SU-DHL-6 (cell line): ENCODE data around the gene HMCN2.

ENCODE experiments used
- H2AFZ ChIP-seq: fragments of 200-600 bp; sonication (generic); 2 replicates; pipeline ENCODE4 v1.6.1; 2014; ENCODE audit warnings: low read depth, mild to moderate bottlenecking, moderate library complexity, mixed read lengths, antibody characterized with exemption, low read length; ENCODE audit not compliant: severe bottlenecking
- H3F3A ChIP-seq: fragments of 200-600 bp; shearing (Covaris generic); 2 replicates; pipeline ENCODE4 v1.6.0; 2016; ENCODE audit warnings: antibody characterized with exemption, mild to moderate bottlenecking; ENCODE audit not compliant: insufficient read depth
- H3K27ac ChIP-seq: fragments of 200-600 bp; sonication (generic); 2 replicates; pipeline ENCODE4 v1.5.1; 2016; ENCODE audit warnings: low read depth, mild to moderate bottlenecking, low read length, moderate library complexity, mixed read lengths
- H3K27me3 ChIP-seq: fragments of 200-600 bp; sonication (generic), shearing (Covaris generic); 2 replicates; pipeline ENCODE4 v1.6.0; 2014; ENCODE audit warnings: mild to moderate bottlenecking, low read length
- H3K36me3 ChIP-seq: fragments of 200-600 bp; sonication (generic); 2 replicates; pipeline ENCODE4 v1.6.1; 2014; ENCODE audit warnings: mild to moderate bottlenecking, low read length, mixed read lengths
- H3K4me2 ChIP-seq: fragments of 300-600, 200-600 bp; shearing (Covaris generic), sonication (generic); 2 replicates; pipeline ENCODE4 v1.6.0; 2014; ENCODE audit warnings: low read length, low read depth, mild to moderate bottlenecking; ENCODE audit not compliant: poor library complexity, severe bottlenecking
- H3K4me3 ChIP-seq: fragments of 200-600 bp; sonication (generic); 2 replicates; pipeline ENCODE4 v1.5.1; 2014; ENCODE audit warnings: antibody characterized with exemption, low read length, mild to moderate bottlenecking, mixed read lengths; ENCODE audit not compliant: insufficient read depth, poor library complexity, severe bottlenecking
- H3K79me2 ChIP-seq: fragments of 200-600 bp; sonication (generic); 2 replicates; pipeline ENCODE4 v1.6.1; 2014; ENCODE audit warnings: mild to moderate bottlenecking, low read length, moderate library complexity; ENCODE audit not compliant: insufficient read depth
- H3K9ac ChIP-seq: fragments of 200-600 bp; sonication (generic); 2 replicates; pipeline ENCODE4 v1.7.0; 2014; ENCODE audit warnings: mild to moderate bottlenecking, low read length
- H3K9me2 ChIP-seq: fragments of 200-600 bp; sonication (generic); replicated peaks from 2 replicates; pipeline ENCODE4 v1.6.1; 2014; ENCODE audit warnings: low read length; ENCODE audit not compliant: insufficient read depth
- H3K9me3 ChIP-seq: fragments of 200-600 bp; sonication (generic); 2 replicates; pipeline ENCODE4 v1.6.1; 2014; ENCODE audit warnings: low read length, mixed read lengths; ENCODE audit not compliant: insufficient read depth
- H4K20me1 ChIP-seq: fragments of 200-600 bp; sonication (generic); 2 replicates; pipeline ENCODE4 v1.6.1; 2014; ENCODE audit warnings: low read depth, mild to moderate bottlenecking, antibody characterized with exemption, low read length, moderate library complexity, mixed read lengths
- EZH2phosphoT487 ChIP-seq: fragments of 200-600 bp; sonication (generic), shearing (Covaris generic); conservative IDR thresholded peaks from 2 replicates; pipeline ENCODE4 v1.6.1; 2018; ENCODE audit warnings: mild to moderate bottlenecking, antibody characterized with exemption, low read length, moderate library complexity, mixed read lengths
- TF ChIP-seq, protein P1 (sequence below): fragments of 200-600 bp; sonication (generic); IDR thresholded peaks from one replicate; pipeline ENCODE4 v1.5.1; 2017; ENCODE audit warnings: antibody characterized with exemption, mild to moderate bottlenecking, low read length, moderate library complexity; ENCODE audit not compliant: insufficient read depth, poor library complexity, severe bottlenecking

HMCN2 gene

DNA sequence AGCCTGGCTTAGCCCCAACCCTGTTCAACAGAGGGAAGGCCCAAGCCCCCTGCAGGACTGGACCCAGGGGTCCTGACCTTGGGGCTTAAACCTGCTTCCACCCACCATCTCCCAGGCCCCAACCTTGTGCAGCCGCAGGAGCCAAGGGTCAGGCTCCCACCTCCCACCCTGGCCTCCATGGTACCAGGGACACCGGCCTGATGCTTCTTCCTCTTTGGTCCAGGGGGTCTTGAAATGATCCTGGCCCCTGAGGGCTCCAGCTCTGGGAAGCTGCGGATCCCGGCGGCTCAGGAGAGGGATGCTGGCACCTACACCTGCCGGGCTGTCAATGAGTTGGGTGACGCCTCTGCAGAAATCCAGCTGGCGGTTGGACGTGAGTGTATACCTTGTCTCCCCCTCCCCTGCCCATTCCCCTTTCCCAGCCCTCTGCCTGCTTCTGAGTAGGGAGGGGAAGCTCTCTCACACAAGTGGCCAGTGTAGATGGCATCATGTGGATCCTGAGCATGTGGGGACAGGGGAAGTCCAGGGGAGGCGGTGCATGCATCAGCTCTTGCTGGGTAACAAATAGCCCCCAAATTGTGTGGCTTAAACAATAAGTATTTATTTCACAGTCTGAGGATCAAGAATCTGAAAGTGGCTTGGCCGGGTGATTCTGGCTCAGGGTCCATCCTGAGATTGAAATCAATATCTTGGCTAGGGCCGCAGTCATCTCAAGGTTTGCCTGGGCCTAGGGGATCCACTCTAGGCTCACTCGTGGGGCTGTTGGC, 44.3 kb downstream of the HMCN2 start:
- no peak overlapping the region for H3K9ac ChIP-seq

DNA sequence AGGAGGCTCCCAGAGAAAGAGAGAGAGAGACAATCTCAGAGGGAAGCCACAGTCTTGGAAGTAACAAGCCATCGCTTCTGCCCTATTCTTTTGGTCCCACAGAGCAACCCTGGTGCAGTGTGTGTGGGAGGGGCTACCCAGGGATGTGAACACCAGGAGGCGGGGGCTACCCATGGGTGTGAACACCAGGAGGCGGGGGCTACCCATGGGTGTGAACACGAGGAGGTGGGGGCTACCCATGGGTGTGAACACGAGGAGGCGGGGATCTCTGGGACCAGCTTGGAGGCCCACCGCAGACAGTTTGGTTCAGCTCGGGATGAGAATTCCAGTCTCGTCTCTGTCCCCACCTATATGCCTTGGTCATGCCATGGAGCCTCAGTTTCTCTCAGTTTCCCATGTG, 44.9 kb downstream of the HMCN2 start:
- Histone ChIP-seq H3K9me3 (no peaks in the 10 kb centered on the region), H3K79me2 (no peaks in the 10 kb centered on the region), H2AFZ (no peak overlapping the region), H4K20me1 (no peaks in the 10 kb centered on the region), H3K9ac (no peak overlapping the region), H3F3A (no peaks in the 10 kb centered on the region), H3K4me3 (no peak overlapping the region), H3K27me3 (no peaks in the 10 kb centered on the region), H3K27ac (no peak overlapping the region), H3K9me2 (no peaks in the 10 kb centered on the region), H3K4me2 (no peak overlapping the region), H3K36me3 (no peaks in the 10 kb centered on the region)
- TF ChIP-seq EZH2phosphoT487: no peak
- TF ChIP-seq, protein P1, sequence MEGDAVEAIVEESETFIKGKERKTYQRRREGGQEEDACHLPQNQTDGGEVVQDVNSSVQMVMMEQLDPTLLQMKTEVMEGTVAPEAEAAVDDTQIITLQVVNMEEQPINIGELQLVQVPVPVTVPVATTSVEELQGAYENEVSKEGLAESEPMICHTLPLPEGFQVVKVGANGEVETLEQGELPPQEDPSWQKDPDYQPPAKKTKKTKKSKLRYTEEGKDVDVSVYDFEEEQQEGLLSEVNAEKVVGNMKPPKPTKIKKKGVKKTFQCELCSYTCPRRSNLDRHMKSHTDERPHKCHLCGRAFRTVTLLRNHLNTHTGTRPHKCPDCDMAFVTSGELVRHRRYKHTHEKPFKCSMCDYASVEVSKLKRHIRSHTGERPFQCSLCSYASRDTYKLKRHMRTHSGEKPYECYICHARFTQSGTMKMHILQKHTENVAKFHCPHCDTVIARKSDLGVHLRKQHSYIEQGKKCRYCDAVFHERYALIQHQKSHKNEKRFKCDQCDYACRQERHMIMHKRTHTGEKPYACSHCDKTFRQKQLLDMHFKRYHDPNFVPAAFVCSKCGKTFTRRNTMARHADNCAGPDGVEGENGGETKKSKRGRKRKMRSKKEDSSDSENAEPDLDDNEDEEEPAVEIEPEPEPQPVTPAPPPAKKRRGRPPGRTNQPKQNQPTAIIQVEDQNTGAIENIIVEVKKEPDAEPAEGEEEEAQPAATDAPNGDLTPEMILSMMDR: no peak

More for the DNA sequence above, 44.3 kb downstream of the HMCN2 start:
- Histone ChIP-seq H2AFZ (no peak overlapping the region), H3K27ac (no peak overlapping the region), H3F3A (no peaks in the 10 kb centered on the region), H3K36me3 (no peaks in the 10 kb centered on the region), H3K9me3 (no peaks in the 10 kb centered on the region), H3K79me2 (no peaks in the 10 kb centered on the region), H3K4me2 (no peak overlapping the region), H3K27me3 (no peaks in the 10 kb centered on the region), H3K4me3 (no peak overlapping the region), H4K20me1 (no peaks in the 10 kb centered on the region), H3K9me2 (no peaks in the 10 kb centered on the region)
- TF ChIP-seq EZH2phosphoT487: no peak
- TF ChIP-seq, protein P1: no peak

DNA sequence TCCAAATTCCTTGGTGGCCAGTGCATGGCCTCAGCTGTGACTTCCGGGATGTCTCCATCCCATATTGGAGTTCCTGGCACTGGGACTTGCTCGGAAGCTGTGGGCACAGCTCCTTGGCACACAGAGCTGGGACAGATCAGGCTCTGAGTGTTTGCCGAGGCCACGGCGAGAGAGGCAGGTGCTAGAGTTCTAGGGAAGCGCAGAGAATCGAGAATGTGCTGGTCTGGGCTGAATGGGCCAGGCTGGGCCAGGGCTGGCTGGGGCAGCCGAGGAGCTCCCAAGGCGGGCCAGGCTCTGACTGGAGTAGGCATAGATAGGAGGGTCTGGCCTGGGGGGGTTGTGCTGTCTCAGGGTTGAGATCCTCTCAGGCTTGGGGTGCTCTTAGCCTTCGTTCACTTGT, 45.4 kb downstream of the HMCN2 start:
- Histone ChIP-seq H3K9me2 (no peaks in the 10 kb centered on the region), H3K4me3 (no peak overlapping the region), H3K36me3 (no peaks in the 10 kb centered on the region), H3K27ac (no peak overlapping the region), H3F3A (no peaks in the 10 kb centered on the region), H3K9me3 (no peaks in the 10 kb centered on the region), H2AFZ (no peak overlapping the region), H3K9ac (no peak overlapping the region), H4K20me1 (no peaks in the 10 kb centered on the region), H3K4me2 (no peak overlapping the region), H3K27me3 (no peaks in the 10 kb centered on the region), H3K79me2 (no peaks in the 10 kb centered on the region)
- TF ChIP-seq, protein P1: no peak
- TF ChIP-seq EZH2phosphoT487: no peak
